Stimulated activated CD4-positive, alpha-beta T cell treated with anti-CD3 and anti-CD28 coated beads, Interleukin-2, amount 100 ng/mL, for 48 hours (primary cell): ENCODE measurements around the gene MRPS11.
"Not testable (repeated sequence)": the region's sequence is repeated elsewhere in the genome, so short reads cannot be mapped to it uniquely, and the experiment has no call there.

Source experiments
- DNase-seq, 2 donors: peaks; one replicate each; pipeline ENCODE4 v3.0.0-alpha.2; 2020

MRPS11 gene

DNA sequence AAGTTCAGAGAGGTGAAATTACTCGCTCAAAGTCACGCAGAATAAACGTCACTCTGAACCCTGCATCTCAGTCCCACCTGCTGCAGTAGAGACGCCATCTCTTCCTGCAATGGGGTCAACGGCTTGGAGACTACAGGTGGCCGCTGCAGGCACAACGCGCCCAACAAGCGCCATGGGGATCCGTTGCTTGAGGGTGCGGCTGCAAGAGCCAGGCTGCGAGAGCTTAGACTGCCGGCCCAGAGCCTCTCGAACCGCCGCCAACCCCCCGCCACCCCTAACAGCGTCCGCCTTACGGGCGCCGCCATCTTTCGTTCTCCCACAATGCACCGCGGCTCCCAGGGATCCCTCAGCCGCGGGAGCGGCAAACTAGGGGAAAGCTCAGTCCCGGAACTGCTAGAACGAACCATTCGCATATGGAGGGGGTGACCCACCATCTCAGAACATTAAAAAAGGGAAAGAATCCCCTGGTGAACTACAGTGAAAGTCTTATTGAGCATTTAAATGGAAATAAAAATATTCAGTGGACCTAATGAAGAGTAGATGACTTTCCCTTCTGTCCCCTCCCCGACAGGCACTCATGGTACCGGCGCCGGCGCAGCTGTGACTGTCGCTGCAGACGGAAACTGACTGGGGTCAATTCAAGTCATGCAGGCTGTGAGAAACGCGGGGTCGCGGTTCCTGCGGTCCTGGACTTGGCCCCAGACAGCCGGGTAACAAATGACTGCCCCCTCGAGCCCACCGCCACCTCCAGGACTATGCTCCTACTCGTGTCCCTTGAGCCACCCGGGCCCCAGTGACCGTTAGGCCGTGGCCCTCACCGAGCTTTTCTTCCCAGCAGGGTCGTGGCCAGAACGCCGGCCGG, at the start of gene MRPS11, which contains the start of gene MRPL46:
Gene MRPS11 (plus strand): TSS at position 636 of the 862 bp plus-strand sequence. CDS start 10 bp downstream, at position 646.
Gene MRPL46 (minus strand): TSS at position 316 of the 862 bp plus-strand sequence. CDS start 11 bp downstream, at position 305.
- peak; percentile 90 for DNase-seq

DNA sequence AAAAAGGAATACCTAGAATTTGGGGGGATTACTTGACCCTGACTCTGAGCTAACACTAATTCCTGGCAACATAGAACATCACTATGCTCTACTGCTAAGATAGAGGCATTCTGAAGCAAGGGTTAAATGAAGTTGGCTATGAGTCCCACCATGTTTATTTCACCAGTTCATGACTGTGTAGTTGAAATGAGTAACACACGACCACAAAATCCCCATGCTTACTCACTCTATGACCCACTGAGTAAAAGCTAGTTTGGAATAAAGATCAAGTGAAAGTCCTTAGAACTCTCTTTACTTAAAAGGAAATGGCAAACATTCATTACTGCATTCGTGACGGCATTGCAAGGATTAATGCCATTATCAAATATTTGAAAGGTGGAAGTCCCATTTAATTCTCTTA, 47.7 kb upstream of the MRPS11 start:
- no peak for DNase-seq

GRCh38 chr15:88423331-88423730, 44.2 kb upstream of the MRPS11 start:
- no peak for DNase-seq

- no peak for DNase-seq
Measured at GRCh38 chr15:88426304-88426703, 41.2 kb upstream of the MRPS11 start.

DNA sequence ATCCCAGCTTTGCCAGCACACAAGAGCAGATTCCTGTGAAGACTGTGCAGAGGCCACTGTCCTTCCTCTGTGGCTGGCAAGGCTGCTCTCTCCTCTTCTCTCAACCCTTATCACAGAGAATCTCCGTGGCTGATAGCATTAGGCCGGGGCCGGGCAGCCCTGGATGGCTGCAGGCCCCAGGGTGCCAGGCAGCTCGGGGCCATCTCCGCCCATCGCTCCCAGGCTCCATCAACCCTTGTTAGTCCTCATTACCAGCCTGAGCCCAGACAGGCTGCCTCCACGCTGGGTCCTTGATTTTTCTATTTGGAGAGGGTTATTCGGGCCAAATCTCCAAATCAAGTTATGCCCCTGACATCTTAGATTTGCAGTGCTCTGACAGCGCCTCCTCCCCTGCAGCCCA, 39.5 kb upstream of the MRPS11 start:
- DNase-seq, result no peak

- DNase-seq, result no peak
Measured at GRCh38 chr15:88428805-88429605, 38.5 kb upstream of the MRPS11 start.

DNA sequence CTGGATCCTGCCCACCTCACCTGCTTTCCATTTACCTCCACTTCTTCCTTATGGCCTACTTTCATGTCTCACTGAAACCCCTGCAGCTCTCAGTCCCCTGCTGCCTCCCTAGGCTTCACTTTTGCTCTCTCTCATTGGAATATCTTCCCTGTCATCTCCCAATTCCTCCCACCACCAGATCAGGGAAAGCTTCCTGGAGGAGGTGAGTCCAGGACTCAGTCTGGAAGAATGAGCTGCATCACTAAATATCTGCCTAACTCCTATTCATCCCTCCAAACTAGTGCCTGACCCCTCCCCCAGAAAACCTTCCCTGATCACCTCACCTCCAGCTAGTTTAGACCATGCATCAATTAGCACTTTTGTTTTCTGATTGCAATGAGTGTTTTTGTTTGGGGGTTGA, 37.5 kb upstream of the MRPS11 start:
- DNase-seq, result no peak

DNA sequence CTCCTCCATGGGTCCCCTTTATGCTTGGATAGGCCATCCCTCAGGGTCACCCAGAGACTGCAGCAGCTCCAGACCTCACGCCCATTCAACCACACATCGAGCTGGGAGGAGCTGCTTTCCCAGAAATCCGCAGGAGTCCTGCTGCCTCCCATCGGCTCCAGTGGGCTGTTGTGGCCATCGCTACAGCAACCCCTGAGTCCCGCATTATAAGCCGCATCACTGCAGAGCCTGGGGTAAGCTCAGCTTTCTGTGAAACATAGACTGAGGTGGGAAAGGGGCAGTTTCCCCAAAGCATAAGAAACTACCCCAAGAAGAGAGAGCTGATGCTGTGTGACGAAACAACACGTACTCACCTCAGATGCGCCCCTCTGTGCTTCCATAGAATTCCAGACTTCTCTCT, 36.1 kb upstream of the MRPS11 start:
- no peak for DNase-seq

- no peak for DNase-seq
Measured at GRCh38 chr15:88433046-88433685, 34.3 kb upstream of the MRPS11 start.

- DNase-seq, result not testable (repeated sequence)
Measured at GRCh38 chr15:88434106-88434505, 33.4 kb upstream of the MRPS11 start.

- DNase-seq, result no peak
Measured at GRCh38 chr15:88438181-88438580, 29.3 kb upstream of the MRPS11 start.

GRCh38 chr15:88440021-88440420, 27.5 kb upstream of the MRPS11 start:
- no peak for DNase-seq

DNA sequence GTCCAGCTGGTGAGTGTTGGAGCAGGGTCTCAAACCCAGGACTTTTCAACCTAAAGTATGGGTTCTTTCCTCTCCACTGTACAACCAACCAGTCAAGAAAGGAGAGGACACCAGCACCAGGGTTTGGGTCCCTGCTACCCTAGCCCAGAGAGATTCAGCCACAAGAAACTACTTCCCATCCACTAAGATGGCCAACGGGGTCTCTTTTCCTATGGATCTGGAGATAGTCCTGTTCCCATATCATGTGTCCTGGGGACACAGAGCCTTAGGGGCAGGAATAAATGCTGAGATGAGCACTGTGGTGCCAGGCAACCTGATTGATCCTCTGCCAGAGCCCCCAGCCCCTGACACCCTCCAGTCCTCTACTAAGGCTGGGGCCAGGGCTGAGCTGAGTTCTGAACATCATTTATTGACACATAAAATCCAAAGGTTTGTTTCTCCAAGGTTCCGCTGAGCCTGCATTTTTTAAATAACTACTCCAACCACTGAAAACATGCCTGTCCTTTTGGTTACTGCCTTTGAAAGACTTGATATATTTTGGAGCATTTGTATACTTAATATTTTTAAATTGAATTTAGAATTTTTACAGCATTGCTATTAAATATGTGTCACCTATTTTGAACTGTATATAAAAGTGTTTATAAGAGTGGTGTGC, 26.3 kb upstream of the MRPS11 start:
- DNase-seq, result no peak

DNA sequence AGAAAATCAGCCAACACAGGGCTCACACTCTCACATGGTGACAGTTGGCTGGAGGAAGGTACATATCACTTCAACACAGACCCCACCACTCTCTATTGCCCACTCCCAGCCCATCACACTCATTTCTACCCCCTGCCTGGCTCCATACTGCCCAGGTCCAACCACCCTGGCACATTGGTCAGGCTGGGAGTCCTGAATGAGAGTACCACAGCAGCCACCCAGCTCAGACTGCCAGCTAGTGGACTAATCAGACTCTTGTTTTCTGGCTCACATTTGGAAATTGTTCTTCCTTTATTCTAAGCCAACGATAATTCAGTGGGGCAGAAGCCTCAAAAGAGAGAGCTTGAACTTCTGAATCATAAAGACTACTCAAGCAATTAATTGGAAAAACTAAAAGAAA, 20.3 kb upstream of the MRPS11 start:
- DNase-seq, result no peak

- no peak for DNase-seq
Measured at GRCh38 chr15:88447741-88448140, 19.8 kb upstream of the MRPS11 start.

DNA sequence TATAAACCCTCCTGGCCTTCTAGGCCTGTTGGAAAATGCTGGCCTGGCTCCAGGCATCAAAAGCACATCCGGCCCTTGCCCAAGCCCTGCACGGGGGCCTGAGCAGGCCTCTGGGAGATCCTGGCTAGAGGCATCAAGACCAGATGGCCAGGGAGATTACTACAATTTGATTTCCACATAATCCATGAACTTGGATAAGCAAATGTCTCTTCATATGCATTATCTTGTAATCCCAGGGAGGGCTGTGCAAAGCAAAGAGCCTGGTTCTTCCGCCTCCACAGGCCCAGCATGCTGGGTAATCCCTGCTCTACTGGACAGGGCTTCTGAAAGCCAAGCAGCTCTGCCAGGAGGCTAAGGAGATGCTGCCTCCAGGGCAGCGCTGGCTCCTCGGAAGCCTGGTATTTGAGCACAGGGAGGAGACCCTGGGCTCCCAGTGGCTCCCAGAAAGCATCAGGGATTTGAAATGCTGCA, 18.5 kb upstream of the MRPS11 start:
- DNase-seq, result no peak

- no peak for DNase-seq
Measured at GRCh38 chr15:88449581-88449980, 17.9 kb upstream of the MRPS11 start.

DNA sequence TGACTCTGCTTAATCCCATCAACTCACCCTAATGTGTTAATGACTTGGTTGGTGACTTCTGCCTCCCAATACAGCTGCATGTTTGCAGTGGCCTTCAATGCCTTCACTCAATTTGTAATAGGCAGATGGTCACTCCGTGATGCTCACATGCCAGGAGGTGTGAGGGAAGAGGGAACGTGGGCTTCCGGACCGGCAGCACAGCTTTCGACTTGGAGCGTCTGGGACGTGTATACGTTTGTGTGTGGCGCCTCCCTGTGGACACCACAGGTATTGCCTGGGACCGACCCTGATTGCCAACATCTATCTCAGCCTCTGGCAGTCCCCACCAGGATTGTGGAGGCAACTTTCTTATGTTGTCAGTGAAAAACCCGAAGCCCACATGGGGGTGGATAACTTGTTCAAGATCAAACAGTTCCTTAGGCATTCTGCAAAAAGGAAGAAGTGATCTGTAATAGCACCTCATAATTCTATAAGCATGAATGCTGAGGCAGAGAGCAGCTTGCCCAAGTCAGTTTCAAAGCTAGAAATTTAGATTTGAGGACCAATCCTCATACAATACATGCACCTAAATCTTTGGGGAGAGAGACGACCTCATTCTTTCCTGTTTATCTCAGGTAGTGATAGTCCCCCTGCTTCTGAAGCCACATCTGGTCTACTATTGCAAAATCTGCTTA, 17.2 kb upstream of the MRPS11 start:
- DNase-seq, result peak; percentile 82 to 86

- no peak for DNase-seq
Measured at GRCh38 chr15:88453651-88454050, 13.9 kb upstream of the MRPS11 start.

GRCh38 chr15:88454236-88454635, 13.3 kb upstream of the MRPS11 start:
- no peak for DNase-seq

DNA sequence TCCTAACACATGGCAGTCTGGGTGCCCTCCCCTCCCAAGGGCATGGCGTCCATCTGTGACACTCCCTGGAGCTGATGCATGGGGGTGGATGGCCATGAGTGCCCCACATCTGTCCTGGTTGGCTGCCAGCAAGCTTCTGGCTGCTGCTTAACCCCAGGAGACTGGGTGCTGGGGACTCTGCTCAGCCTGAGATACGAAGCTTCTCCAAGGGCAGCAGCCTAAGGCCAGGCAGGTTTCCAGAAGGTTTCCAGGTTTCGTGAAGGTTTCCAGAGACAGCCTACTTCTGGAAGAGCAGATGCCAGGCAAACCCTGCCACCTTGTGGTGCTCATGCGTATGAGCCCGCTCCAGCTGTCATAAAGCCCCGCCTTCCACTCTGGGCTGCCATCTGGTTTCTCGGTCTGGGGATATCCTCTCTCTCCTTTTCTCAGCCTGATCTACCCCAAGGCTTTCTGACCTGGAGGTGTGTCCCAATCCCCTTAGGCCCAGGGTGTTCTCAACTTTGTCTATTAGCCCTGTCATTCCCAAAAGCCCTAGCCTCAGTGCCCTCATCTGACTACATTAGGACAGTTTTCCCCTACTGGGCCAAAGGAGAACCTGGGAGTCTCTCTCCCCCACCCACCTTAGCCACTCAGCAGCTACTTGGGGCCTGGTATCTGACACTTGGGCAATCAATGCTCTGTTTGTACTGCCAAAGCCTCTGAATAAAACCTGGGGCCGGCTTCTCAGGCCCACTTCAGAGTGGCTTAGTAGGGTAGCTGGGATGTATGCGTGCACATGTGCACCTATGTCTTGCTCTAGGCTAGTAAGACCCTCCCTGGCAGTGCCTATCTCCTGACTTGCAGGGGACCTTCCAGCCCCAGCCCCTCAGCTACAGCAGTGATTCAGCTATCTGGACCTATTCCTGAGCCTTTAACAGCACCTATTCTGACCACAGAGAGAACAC, 12.4 kb upstream of the MRPS11 start:
- DNase-seq, result peak; percentile 18 to 40
